Testis (tissue), 2 donors: ENCODE data around the gene PROCR.

ENCODE experiments used
- CTCF ChIP-seq, 3 experiments: fragments of 450-650 bp in 2 of 3; fragments of 200-600 bp in 1 of 3; sonication (generic) in 1 of 3; IDR thresholded peaks; one replicate each; pipeline ENCODE4 v1.5.1; 2016 to 2019; ENCODE audit warnings: antibody characterized with exemption in 3 of 3, mild to moderate bottlenecking in 2 of 3, moderate library complexity in 1 of 3
- POLR2A ChIP-seq: fragments of 450-650 bp; IDR thresholded peaks from one replicate; pipeline ENCODE4 v1.6.1; 2017; ENCODE audit warnings: antibody characterized with exemption, mild to moderate bottlenecking, moderate library complexity

GRCh38 chr20:35176132-35176531 lies 4.3 kb downstream of the PROCR start:
- no peak for TF ChIP-seq CTCF (IDR thresholded peaks at IDR 0.05)
- no peak for TF ChIP-seq POLR2A
